Upper lobe of left lung (tissue), 4 donors: Measurements from ENCODE around the gene KRT80.

Source experiments
- CTCF ChIP-seq, 6 experiments: fragments of 450-650 bp in 4 of 6; fragments of 200-600 bp in 2 of 6; sonication (generic) in 2 of 6; IDR thresholded peaks; one replicate each; pipeline ENCODE4 v1.5.1; 2016 to 2019; ENCODE audit warnings: antibody characterized with exemption in 6 of 6
- EP300 ChIP-seq, 4 donors: sonication (generic); formaldehyde crosslinking; IDR thresholded peaks; one replicate each; pipeline ENCODE4 v1.5.1; 2017; ENCODE audit warnings: antibody characterized with exemption in 4 of 4, control low read depth in 2 of 4
- POLR2A ChIP-seq, 4 donors: fragments of 450-650 bp; IDR thresholded peaks; one replicate each; pipeline ENCODE4 v1.5.1; 2016 to 2017; ENCODE audit warnings: antibody characterized with exemption in 4 of 4, mild to moderate bottlenecking in 2 of 4
- POLR2AphosphoS5 ChIP-seq, 2 donors: sonication (generic); formaldehyde crosslinking; IDR thresholded peaks; one replicate each; pipeline ENCODE4 v1.5.1; 2017; ENCODE audit warnings: antibody characterized with exemption in 2 of 2

DNA sequence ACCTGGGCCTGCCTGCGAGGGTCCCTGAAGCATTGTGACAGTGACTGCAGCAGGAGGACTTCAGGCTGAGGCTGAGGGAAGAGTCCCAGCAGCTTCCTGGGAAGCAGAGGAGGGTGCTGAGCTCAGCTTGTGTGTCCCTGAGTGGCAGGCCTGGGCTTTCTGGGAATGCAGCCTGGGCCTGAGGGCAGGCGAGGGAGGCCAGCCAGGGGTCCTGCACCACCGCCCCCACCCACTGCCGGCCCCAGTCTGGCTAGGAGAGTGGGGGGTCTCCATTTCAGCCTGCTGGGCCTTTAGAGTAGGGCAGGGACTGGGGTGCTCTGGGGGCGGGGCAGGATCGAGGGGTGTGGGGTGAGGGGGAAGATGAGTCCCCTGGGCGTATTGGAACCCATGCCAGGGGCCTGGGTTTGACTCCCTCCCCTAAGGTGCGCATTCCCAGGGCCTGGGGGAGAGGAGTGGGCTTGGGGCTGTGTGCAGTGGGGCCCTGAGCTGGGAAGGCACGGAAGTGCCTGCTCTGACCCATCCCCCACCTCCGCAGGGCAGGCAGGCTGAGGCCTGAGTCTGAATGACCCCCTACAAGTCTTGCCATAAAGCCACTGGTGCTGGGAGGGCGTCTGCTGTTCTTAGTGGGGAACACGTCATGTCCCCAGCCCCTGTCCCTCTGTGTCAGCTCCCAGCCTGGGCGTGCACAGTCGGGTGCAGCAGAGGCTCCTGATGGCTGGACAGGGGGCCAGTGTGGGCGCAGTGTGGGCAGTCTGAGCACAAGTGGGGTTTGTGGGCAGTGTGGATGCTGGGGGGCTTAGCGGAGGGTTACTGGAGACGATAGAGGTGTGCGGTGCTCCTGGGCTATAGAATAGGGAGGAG lies 46.4 kb downstream of the KRT80 start:
- no peak for TF ChIP-seq POLR2A (IDR thresholded peaks at IDR 0.05)
- TF ChIP-seq CTCF (IDR thresholded peaks at IDR 0.05) = no peak
- TF ChIP-seq POLR2AphosphoS5 (IDR thresholded peaks at IDR 0.05) = no peak
- TF ChIP-seq EP300 (IDR thresholded peaks at IDR 0.05) = no peak
